ENCODE results near the gene PBX2.

PBX2 gene

GRCh38 chr6:32190054-32190851 is at the start of gene PBX2:
Gene PBX2, minus strand, starts transcription at chr6:32190202. Its CDS starts 287 bp downstream, at chr6:32189915.
- peak within 1 kb of the TSS; percentile 88 for H3K27ac ChIP-seq
- POLR2A ChIA-PET (ENCODE audit: low non-redundant PET): no interaction called here
- TF ChIP-seq, protein P1, sequence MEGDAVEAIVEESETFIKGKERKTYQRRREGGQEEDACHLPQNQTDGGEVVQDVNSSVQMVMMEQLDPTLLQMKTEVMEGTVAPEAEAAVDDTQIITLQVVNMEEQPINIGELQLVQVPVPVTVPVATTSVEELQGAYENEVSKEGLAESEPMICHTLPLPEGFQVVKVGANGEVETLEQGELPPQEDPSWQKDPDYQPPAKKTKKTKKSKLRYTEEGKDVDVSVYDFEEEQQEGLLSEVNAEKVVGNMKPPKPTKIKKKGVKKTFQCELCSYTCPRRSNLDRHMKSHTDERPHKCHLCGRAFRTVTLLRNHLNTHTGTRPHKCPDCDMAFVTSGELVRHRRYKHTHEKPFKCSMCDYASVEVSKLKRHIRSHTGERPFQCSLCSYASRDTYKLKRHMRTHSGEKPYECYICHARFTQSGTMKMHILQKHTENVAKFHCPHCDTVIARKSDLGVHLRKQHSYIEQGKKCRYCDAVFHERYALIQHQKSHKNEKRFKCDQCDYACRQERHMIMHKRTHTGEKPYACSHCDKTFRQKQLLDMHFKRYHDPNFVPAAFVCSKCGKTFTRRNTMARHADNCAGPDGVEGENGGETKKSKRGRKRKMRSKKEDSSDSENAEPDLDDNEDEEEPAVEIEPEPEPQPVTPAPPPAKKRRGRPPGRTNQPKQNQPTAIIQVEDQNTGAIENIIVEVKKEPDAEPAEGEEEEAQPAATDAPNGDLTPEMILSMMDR (conservative IDR thresholded peaks at IDR 0.05; ENCODE audit: low read depth): no peak
- CTCF ChIA-PET: no interaction called here
- DNase-seq (ENCODE audit: low spot score): peak; percentile 64

GRCh38 chr6:32239462-32239861 is 49.5 kb upstream of the PBX2 start:
- TF ChIP-seq, protein P1 (conservative IDR thresholded peaks at IDR 0.05; ENCODE audit: low read depth): no peak
- H3K27ac ChIP-seq: no peak overlapping the region
- DNase-seq (ENCODE audit: low spot score): no peak
- ChIA-PET POLR2A (ENCODE audit: low non-redundant PET) (no interaction called here), CTCF (interaction anchor here (0.6 kb wide), 1 partner anchor 119 kb away, joined by 3 read pairs; no protein-coding TSS in a partner anchor)

DNA sequence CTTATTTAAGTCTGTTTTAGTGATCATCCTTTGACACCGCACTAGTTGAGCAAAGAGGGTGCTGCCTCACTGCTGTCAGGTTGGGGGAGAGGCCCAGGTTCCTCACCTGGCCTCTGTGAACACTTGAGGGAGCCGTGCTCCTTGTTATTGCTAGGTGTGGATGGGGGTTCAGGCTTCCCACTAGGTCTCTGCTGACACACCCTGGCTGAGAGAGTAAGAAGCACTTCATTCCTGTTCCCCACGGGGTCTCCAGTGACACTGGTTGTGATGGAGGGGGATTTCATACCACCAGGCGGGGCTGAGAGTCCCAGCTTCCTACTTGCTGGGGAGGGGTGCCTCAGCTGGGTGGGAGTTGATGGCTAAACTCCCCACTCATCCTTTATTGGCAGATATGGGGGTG is 44.9 kb upstream of the PBX2 start:
- ChIA-PET POLR2A (ENCODE audit: low non-redundant PET) (no interaction called here), CTCF (no interaction called here)
- peak; percentile 8 for DNase-seq (ENCODE audit: low spot score)
- TF ChIP-seq, protein P1 (conservative IDR thresholded peaks at IDR 0.05; ENCODE audit: low read depth): no peak
- no peak overlapping the region for H3K27ac ChIP-seq

DNA sequence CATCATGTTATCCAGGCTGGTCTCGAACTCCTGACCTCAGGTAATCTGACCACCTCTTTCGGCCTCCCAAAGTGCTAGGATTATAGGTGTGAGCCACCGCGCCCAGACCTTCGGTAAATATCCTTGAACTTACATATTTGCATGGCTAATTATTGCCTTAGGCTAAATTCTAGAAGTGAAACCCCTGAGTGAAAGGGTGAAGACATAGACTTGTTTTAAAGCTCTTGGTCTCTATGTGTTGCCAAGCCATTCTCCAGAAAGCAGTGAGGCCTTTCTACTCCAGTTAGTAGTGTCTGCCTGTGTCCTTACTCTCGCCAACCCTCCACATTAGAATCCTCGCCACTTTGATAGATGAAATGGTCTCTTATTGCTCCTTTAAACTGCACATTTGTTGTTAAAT is 36.4 kb upstream of the PBX2 start:
- ChIA-PET CTCF (no interaction called here), POLR2A (ENCODE audit: low non-redundant PET) (no interaction called here)
- TF ChIP-seq, protein P1 (conservative IDR thresholded peaks at IDR 0.05; ENCODE audit: low read depth): no peak
- no peak for DNase-seq (ENCODE audit: low spot score)
- H3K27ac ChIP-seq: no peak overlapping the region

DNA sequence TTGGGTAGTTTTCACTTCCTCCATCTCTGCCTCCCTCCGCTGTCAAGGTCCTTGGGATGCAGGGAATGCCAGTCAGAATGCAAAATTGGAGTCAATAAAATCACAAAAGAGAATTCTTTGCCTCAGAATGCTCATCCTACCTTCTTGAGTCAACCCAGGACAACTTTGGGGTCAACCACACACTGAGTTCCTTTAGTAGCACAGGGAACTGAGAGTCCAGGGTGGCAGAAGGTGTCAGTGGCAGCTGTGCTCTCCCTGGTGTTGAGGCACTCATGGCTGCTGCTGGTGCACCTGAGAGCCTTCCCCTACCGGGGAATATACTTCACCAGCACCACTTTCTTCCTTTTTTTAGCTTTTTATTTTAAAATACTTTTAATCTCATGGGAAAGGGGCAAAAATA is 34.7 kb upstream of the PBX2 start:
- TF ChIP-seq, protein P1 (conservative IDR thresholded peaks at IDR 0.05; ENCODE audit: low read depth): no peak
- DNase-seq (ENCODE audit: low spot score): no peak
- no peak overlapping the region for H3K27ac ChIP-seq
- ChIA-PET POLR2A (ENCODE audit: low non-redundant PET) (no interaction called here), CTCF (interaction anchor here (0.5 kb wide), 1 partner anchor 62 kb away, joined by 6 read pairs; no protein-coding TSS in a partner anchor)

DNA sequence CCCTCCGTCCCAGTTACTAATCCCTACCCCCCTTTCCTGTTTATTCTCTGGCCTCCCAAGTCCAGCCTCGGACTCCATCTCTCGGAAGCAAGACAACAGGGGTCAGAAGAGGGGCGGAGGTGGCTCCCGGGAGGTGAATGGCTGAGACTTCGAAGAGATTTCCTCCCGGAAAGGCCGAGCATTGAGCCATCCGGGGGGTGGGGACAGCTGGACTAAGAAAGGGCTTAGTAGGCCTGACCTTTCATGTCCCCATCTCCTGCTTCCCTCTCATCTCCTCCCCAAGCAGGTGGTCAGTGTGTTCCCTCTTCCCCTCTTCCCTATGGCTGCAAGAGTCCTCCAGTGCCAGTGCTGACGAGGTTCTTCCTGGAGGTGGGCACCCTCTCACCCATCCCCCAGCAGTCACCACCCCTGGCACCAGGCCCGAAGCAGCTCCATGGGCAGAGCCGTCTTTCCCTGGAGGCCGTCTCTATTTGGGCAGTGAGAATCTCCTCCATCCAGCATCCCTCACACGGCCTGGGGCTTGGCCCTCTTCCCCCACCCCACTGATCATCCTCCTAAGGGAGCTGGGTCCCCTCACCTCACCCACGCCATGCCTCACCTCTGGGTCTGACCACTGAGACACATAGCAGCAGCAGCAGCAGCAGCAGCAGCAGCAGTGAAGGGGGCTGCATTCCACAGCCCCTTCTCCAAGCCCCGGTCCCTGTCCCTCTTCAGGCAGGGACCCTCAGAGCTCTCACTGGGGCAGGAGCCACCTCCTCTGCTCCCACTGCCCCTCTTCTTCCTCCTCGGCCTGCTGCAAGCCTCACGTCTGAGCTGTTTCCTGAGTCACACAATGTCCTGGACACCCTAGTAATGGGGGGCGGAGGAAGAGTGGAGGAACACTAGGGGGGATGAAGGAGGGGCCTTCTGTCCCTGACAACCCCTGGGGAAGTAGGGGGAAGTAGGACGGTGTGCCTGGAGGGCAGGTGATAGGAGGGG is 33.5 kb upstream of the PBX2 start, which contains the start of gene NOTCH4:
TSS of gene NOTCH4 (minus strand) at position 810 of the 978 bp plus-strand sequence. CDS start at position 671, 139 bp downstream.
- POLR2A ChIA-PET (ENCODE audit: low non-redundant PET): no interaction called here
- CTCF ChIA-PET: interaction anchor here (0.5 kb wide), 1 partner anchor 496 kb away, joined by 3 read pairs; no protein-coding TSS in a partner anchor
- DNase-seq (ENCODE audit: low spot score): no peak
- TF ChIP-seq, protein P1 (conservative IDR thresholded peaks at IDR 0.05; ENCODE audit: low read depth): no peak
- H3K27ac ChIP-seq: no peak within 1 kb of the TSS
